Non-pigmented ciliary epithelial cell (primary cell): Measurements from ENCODE around the gene ANO1.
"Not testable (repeated sequence)": the region's sequence is repeated elsewhere in the genome, so short reads cannot be mapped to it uniquely, and the experiment has no call there.

Experiments used
- DNase-seq: peaks from one replicate; pipeline ENCODE4 v3.0.0-alpha.2; 2010; ENCODE audit warnings: low read depth

The ANO1 gene

GRCh38 chr11:70078095-70078780 lies at the start of gene ANO1:
TSS of gene ANO1 (plus strand) at chr11:70078317. CDS start at chr11:70078607, 290 bp downstream.
- DNase-seq: no peak

DNA sequence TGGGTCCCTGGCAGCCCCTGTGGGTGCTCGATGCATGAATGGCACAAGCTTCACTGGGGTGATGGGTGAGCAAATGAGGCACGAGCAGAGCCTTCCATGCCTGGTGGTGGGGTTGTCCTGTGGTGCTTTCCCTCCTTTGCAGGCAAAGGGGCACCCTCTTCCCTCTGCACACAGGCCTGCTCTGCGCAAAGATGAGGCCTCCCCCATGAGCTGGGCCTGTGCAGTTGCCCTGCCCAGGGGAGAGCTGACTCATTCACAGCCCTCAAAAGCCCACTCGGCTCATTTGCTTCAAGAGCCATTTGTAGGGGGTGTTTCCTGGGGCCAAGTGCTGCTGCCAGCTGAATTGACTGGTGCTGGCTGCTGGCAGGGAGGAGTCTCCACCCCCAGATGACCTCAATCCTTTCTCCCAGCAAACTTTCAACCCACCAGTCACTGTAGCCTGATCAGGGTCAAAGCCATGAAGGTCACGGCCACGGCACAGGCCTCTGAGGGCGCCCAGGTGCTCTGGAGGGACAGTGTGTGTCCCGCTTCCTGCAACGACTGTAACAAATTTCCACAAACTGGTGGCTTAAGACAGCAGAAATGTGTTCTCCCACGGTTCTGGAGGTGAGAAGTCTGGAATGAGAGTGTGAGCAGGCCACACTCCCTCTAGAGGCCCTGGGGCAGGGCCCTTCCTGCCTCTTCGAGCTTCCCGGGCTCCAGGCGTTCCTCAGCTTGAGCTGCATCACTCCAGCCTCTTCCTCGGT lies 48.8 kb upstream of the ANO1 start:
- no peak for DNase-seq

DNA sequence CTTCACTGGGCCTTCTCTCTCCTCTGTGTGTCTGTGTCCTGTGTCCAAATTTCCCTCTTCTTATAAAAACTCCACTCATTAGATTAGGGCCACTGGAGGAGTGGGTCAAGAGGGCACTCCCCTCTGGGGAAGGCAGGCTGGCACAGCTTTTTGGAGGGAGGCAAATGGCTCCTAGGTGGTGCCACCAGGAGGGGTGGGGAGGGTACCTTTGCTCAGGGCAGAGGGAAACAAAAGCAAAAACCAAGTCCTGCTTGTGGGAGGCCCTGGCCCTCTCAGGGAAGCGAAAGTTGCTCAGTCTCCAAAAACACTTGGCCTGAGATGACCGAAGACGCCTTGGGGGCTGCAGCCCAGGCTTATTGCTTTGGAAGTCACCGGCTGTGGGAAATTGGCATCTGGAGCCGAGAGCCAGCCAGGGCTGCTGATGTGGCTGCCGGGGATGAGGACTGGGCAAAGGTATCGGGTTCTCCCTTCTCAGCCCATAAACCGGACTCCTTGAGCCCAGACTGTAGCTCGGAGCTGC lies 48.2 kb upstream of the ANO1 start:
- DNase-seq: no peak

- no peak for DNase-seq
Observed at GRCh38 chr11:70030412-70030811, 47.7 kb upstream of the ANO1 start.

- no peak for DNase-seq
Observed at GRCh38 chr11:70031631-70032469, 46.3 kb upstream of the ANO1 start.

DNA sequence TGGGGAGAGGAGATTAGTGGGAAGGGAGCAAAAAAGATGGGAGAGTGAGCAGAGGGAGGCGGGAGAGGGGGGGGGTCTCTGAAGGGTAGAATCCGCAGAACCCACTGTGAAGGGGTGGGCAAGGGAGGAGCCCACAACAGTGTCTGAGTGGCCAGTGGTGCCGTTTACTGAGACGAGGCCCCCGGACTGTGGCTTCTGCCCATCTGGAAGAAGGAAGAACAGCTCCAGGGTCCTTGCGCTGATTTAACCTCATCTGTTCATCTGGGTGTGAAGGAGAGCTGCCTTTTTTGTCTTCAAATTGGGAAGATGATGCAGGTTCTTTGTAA lies 45.7 kb upstream of the ANO1 start:
- DNase-seq: no peak

DNA sequence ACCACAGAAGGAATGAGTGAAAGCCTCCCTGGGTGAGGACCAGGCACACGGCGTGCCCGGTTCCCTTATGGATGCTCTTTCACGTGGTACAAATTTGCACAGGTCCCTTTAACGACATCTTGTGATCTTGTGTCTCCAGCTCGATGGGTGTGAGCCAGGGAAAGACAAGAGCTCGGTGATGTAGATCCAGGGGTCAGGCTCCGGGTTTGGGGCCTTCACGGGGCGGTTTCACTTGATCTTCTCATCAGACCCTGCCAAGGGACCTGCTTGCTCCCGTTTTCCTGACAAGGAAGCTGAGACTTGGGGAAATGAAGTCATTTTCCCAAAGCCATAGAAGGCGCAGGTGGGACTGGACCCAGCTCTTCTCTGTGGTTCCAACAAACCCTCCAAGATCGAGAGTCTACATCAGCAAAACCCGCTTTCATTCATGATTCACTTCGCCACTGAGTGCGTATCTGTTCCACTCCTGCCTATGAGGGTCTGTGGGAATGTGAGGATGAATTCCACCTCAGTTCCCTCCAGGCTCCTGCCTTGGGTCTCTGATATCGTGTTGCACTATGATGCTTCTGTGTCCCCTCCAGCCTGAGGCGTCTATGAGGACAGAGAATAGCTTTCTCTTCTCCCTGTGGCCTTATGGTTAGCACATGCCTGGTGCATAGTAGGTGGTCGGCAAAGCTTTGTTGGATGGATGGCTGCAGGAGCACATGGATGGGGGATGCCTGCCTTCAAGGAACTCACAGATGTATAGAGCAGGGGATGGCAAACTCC lies 45.0 kb upstream of the ANO1 start:
- DNase-seq: no peak

DNA sequence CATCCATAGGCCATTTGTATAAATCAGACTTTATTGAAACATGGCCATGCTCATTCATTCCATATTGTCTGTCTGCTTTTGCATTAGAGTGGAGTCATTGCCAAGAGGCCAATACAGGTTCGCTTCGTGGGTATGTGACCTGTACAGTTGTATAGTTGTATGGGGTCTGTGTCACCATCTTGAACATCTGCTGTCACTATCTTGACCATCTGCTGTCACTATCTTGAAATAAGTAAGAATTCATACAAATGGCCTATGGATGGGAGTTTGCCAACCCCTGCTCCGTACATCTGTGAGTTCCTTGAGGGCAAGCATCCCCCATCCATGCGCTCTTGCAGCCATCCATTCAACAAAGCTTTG lies 44.4 kb upstream of the ANO1 start:
- no peak for DNase-seq

GRCh38 chr11:70034740-70035365 lies 43.3 kb upstream of the ANO1 start:
- DNase-seq: no peak

DNA sequence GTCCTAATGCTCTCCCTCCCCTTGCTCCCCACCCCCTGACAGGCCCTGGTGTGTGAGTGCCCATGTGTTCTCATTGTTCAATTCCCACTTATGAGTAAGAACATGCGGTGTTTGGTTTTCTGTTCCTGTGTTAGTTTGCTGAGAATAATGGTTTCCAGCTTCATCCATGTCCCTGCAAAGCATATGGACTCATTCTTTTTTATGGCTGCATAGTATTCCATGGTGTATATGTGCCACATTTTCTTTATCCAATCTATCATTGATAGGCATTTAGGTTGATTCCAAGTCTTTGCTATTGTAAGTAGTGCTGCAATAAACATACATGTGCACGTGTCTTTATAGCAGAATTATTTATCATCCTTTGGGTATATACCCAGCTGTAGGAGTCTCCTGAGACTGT lies 42.5 kb upstream of the ANO1 start:
- DNase-seq: not testable (repeated sequence)

DNA sequence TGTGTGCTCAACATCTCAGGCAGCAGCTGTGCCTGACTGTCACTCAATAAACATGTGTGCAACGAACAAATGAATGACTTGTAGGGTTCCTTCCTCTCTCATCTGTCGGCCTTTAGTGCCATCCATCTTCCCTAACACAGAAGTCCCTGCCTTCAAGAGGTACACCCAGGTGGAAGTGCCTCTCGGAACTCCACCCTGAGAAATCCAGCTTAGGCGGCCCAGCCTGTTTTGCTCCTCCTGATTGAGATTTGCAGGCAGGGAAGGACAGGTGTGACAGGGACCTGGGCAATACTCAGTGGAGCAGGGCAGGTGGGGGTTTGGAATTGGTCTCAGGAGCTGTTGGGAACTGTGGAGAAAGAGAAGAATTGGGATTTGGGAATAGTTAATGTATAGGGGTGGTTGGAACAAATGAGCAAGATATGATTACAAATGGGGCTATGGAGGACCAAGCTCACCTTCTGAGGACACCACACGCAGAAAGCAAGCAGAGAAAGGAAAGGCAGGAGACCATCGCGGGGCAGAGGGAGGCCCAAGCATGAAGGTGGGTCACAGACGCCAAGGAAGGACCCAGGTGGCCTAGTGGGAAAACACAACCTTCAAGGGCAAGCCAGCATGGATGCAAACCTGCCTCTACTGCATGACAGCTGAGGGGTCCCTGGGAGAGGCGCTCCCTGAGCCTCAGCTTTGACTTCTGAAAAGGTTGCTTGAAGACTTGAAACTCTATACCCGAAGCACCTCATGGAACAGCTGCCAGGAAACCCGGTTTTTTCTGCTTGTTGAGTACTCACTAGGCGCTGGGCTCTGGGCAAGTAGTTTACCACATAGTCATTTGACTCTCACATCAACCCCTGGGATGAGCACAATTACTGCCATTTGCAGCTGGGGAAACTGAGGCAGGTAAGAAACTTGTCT lies 40.9 kb upstream of the ANO1 start:
- no peak for DNase-seq

DNA sequence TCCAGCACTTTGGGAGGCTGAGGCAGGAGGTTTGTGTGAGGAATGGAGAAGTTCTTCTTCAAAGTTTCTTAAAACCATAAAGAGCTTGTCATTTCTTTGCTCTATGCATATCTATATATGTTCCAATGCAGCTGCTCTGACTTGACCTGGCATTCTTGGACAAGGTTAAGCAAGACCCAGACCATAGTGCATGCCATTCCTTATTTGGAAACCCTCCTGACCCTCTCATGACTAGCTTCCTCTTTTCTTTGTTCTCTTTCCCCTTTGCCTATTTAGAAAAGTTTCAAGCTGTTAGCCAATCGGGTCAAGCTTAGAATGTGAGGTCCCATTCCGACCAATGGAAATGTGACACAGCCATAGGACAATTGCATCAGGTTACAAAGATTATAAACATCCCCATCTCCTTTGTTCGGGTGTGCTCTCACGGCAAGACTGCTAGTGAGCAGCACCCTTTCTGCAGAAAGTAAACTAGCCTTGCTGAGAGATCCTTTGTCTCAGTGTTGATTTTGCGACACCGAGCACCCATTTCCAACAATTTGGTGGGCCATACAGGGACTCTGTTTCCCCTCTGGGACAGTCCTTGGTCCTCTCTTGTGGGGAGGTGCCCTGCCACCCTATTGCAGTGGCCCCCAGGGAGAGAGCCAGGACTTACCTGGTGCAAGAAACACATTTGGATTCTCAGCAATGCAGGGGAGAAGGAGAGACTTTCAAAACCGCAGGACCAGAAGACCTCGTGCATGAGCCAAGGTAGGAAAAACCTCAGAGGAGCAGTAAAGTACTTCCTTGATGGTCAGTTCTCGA lies 39.9 kb upstream of the ANO1 start:
- DNase-seq: no peak

GRCh38 chr11:70040452-70040851 lies 37.7 kb upstream of the ANO1 start:
- DNase-seq: no peak

DNA sequence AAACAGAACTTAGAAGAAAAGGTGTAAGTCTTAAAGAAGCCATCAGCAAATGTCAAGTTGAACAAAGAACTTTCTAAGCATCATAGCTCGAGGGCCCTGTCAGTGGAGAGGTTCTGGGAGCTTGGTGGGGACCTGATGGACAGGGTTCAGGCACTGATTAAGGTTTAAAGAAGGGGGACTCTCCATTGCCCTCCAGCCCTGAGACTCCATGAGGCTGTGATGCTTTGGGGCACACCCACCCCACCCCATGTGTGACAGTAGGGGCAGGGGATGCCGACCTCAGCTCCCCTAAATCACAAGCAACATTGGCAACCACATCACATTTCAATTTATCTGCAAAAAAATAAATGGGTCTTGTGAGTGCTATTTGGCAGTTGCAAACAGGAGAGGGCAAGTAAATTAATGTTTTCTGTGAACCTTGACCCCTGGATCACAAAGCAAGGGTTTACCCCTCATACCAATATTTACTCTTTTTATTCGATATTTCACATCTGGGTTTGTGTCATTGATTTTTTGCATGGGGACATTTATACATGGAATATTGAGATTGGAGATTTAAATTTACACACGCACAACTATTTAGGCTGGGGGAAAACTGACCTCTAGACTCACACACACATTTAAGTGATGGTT lies 37.1 kb upstream of the ANO1 start:
- DNase-seq: no peak

GRCh38 chr11:70043482-70043881 lies 34.6 kb upstream of the ANO1 start:
- no peak for DNase-seq

GRCh38 chr11:70046089-70046488 lies 32.0 kb upstream of the ANO1 start:
- DNase-seq: no peak

GRCh38 chr11:70048279-70049024 lies 29.7 kb upstream of the ANO1 start:
- DNase-seq: no peak

GRCh38 chr11:70049045-70049444 lies 29.1 kb upstream of the ANO1 start:
- no peak for DNase-seq
